ENCODE measurements around the gene HECTD2.
"Not testable (repeated sequence)": the region's sequence is repeated elsewhere in the genome, so short reads cannot be mapped to it uniquely, and the experiment has no call there.

GRCh38 chr10:91369978-91370589 lies 40.1 kb upstream of the HECTD2 start:
- not testable (repeated sequence) for TF ChIP-seq POLR2AphosphoS5, POLR2A (IDR thresholded peaks at IDR 0.05; ENCODE audit: low read depth, low read length)

Measured in GM12892 (cell line).